KMS-11 (cell line): ENCODE results near the gene RHD.

Source experiments
- H2AFZ ChIP-seq: fragments of 200-600 bp; sonication (generic); 2 replicates; pipeline ENCODE4 v1.6.1; 2016; ENCODE audit warnings: antibody characterized with exemption, mixed run types, low read depth
- H3K27ac ChIP-seq: fragments of 200-600 bp; sonication (generic); 2 replicates; pipeline ENCODE4 v1.6.1; 2016; ENCODE audit warnings: mild to moderate bottlenecking, mixed run types
- H3K27me3 ChIP-seq: fragments of 200-600 bp; sonication (generic); 2 replicates; pipeline ENCODE4 v1.6.1; 2017; ENCODE audit warnings: mild to moderate bottlenecking, low read depth, mixed run types, moderate library complexity; ENCODE audit not compliant: insufficient read depth
- H3K36me3 ChIP-seq: fragments of 200-600 bp; sonication (generic); 2 replicates; pipeline ENCODE4 v1.6.1; 2017; ENCODE audit warnings: mild to moderate bottlenecking, mixed run types; ENCODE audit not compliant: insufficient read depth
- H3K4me1 ChIP-seq: fragments of 200-600 bp; sonication (generic); 2 replicates; pipeline ENCODE4 v1.6.1; 2016; ENCODE audit warnings: mild to moderate bottlenecking, low read depth, mixed run types; ENCODE audit not compliant: poor library complexity, severe bottlenecking
- H3K4me2 ChIP-seq: fragments of 200-600 bp; sonication (generic); 2 replicates; pipeline ENCODE4 v1.7.0; 2016; ENCODE audit warnings: mild to moderate bottlenecking, mixed run types
- H3K4me3 ChIP-seq: fragments of 200-600 bp; sonication (generic); IDR thresholded peaks from 2 replicates; pipeline ENCODE4 v1.6.1; 2017; ENCODE audit warnings: low read depth, low read length, mixed read lengths; ENCODE audit not compliant: insufficient read depth
- H3K79me2 ChIP-seq: fragments of 200-600 bp; sonication (generic); 2 replicates; pipeline ENCODE4 v1.6.1; 2016; ENCODE audit warnings: low read depth, mixed run types; ENCODE audit not compliant: insufficient read depth
- H3K9ac ChIP-seq: fragments of 200-600 bp; sonication (generic); 2 replicates; pipeline ENCODE4 v1.6.1; 2016; ENCODE audit warnings: mild to moderate bottlenecking, mixed run types
- H4K20me1 ChIP-seq: fragments of 200-600 bp; sonication (generic); 2 replicates; pipeline ENCODE4 v1.6.1; 2016; ENCODE audit warnings: mild to moderate bottlenecking, mixed run types; ENCODE audit not compliant: insufficient read depth
- TF ChIP-seq, protein P1 (sequence below): fragments of 200-600 bp; sonication (generic); conservative IDR thresholded peaks from 2 replicates; pipeline ENCODE4 v1.6.1; 2017; ENCODE audit warnings: low read depth, mild to moderate bottlenecking, antibody characterized with exemption, low read length, moderate library complexity, mixed read lengths

Gene RHD

DNA sequence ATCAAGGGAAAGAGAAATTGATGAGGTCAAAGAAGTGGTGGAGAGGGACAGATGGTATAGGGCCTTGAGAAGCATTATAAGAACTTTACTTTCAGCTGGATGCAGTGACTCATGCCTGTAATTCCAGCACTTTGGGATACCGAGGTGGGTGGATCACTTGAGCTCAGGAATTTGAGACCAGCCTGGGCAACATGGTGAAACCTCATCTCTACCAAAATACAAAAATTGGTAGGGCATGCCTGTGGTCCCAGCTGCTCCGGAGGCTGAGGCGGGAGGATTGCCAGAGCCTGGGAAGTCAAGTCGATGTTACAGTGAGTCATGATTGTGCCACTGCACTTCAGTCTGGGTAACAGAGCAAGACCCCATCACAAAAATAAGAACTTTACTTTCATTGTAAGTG, 71.6 kb downstream of the RHD start:
- H3K27ac ChIP-seq, result no peak overlapping the region
- TF ChIP-seq, protein P1, sequence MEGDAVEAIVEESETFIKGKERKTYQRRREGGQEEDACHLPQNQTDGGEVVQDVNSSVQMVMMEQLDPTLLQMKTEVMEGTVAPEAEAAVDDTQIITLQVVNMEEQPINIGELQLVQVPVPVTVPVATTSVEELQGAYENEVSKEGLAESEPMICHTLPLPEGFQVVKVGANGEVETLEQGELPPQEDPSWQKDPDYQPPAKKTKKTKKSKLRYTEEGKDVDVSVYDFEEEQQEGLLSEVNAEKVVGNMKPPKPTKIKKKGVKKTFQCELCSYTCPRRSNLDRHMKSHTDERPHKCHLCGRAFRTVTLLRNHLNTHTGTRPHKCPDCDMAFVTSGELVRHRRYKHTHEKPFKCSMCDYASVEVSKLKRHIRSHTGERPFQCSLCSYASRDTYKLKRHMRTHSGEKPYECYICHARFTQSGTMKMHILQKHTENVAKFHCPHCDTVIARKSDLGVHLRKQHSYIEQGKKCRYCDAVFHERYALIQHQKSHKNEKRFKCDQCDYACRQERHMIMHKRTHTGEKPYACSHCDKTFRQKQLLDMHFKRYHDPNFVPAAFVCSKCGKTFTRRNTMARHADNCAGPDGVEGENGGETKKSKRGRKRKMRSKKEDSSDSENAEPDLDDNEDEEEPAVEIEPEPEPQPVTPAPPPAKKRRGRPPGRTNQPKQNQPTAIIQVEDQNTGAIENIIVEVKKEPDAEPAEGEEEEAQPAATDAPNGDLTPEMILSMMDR, result no peak
- H3K4me2 ChIP-seq, result no peak overlapping the region
- H3K4me3 ChIP-seq, result no peak overlapping the region
- H4K20me1 ChIP-seq, result peaks cover 3% of the 10 kb centered on the region; the same call in 1 of the 2 replicates
- H3K4me1 ChIP-seq, result peaks cover 22% of the 10 kb centered on the region
- H3K9ac ChIP-seq, result no peak overlapping the region
- peaks cover 58% of the 10 kb centered on the region for H3K79me2 ChIP-seq
- H2AFZ ChIP-seq, result no peak overlapping the region
- no peaks in the 10 kb centered on the region for H3K27me3 ChIP-seq
- H3K36me3 ChIP-seq, result peaks cover 3% of the 10 kb centered on the region; the same call in 1 of the 2 replicates

GRCh38 chr1:25347556-25347955, 75.2 kb downstream of the RHD start:
- H3K4me3 ChIP-seq, result no peak overlapping the region
- peaks cover 3% of the 10 kb centered on the region; the same call in 1 of the 2 replicates for H3K36me3 ChIP-seq
- H3K27me3 ChIP-seq, result no peaks in the 10 kb centered on the region
- H3K79me2 ChIP-seq, result peaks cover 21% of the 10 kb centered on the region; the same call in 1 of the 2 replicates
- no peaks in the 10 kb centered on the region for H3K4me1 ChIP-seq
- H3K27ac ChIP-seq, result no peak overlapping the region
- H2AFZ ChIP-seq, result no peak overlapping the region
- TF ChIP-seq, protein P1, result no peak
- H3K4me2 ChIP-seq, result no peak overlapping the region
- no peak overlapping the region for H3K9ac ChIP-seq
- H4K20me1 ChIP-seq, result peaks cover 3% of the 10 kb centered on the region; the same call in 1 of the 2 replicates

- H3K4me1 ChIP-seq, result no peaks in the 10 kb centered on the region
- no peak overlapping the region for H3K4me2 ChIP-seq
- H3K36me3 ChIP-seq, result no peaks in the 10 kb centered on the region
- no peak overlapping the region for H2AFZ ChIP-seq
- H3K27me3 ChIP-seq, result no peaks in the 10 kb centered on the region
- no peak overlapping the region for H3K9ac ChIP-seq
- TF ChIP-seq, protein P1, result no peak
- no peak overlapping the region for H3K27ac ChIP-seq
- no peak overlapping the region for H3K4me3 ChIP-seq
- H3K79me2 ChIP-seq, result peaks cover under 1% of the 10 kb centered on the region; the same call in 1 of the 2 replicates
- H4K20me1 ChIP-seq, result no peaks in the 10 kb centered on the region
Measured at GRCh38 chr1:25349606-25350005, 77.3 kb downstream of the RHD start.

GRCh38 chr1:25355841-25356395, 83.6 kb downstream of the RHD start:
- H3K4me2 ChIP-seq, result no peak overlapping the region
- no peak overlapping the region for H2AFZ ChIP-seq
- TF ChIP-seq, protein P1, result no peak
- H4K20me1 ChIP-seq, result no peaks in the 10 kb centered on the region
- H3K27me3 ChIP-seq, result no peaks in the 10 kb centered on the region; the same call in 1 of the 2 replicates
- no peaks in the 10 kb centered on the region for H3K79me2 ChIP-seq
- peaks cover 3% of the 10 kb centered on the region; the same call in 1 of the 2 replicates for H3K36me3 ChIP-seq
- H3K9ac ChIP-seq, result no peak overlapping the region
- H3K4me1 ChIP-seq, result no peaks in the 10 kb centered on the region
- no peak overlapping the region for H3K27ac ChIP-seq
- no peak overlapping the region for H3K4me3 ChIP-seq
